ENCODE results near the gene SEC16A. TPM values are rescaled to one million over a fixed set of nuclear protein-coding genes. Genes with fewer than 3 reads are reported as not detected.

SEC16A gene
- total and polyA plus RNA-seq, 11 donors, result 20.9 to 53.3 (median 29.9) TPM

DNA sequence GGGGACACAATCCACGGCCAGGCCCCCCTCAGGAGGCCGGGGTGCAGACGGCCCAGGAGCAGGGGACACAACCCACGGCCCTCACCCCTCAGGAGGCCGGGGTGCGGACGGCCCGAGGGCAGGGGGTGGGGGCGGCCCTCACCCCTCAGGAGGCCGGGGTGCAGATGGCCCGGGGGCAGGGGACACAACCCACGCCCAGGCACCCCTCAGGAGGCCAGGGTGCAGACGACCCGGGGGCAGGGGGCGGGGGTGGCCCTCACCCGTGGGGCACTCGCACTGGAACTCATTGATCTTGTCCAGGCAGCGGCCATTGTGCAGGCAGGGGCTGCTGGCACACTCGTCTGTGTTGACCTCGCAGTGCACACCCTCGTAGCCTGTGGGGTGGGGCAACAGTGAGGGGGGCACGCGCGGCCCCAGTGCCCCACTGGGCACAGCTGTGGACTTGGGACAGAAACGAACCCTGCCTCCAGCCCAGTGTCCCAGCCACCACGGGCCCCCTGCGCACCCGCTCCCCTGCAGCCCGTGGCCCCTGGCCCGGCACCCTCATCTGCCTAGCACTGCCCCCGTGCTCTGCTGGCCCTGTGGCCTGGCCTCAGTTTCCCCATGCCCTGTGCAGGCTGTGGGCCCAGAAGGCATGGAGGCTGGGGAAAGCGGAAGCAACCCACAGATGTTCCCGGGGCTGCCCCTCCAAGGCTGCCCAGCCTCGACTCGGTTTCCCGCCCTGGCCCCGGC, 34.3 kb upstream of the SEC16A start:
- intact Hi-C loops (cut with DNase I), result no loop called here

DNA sequence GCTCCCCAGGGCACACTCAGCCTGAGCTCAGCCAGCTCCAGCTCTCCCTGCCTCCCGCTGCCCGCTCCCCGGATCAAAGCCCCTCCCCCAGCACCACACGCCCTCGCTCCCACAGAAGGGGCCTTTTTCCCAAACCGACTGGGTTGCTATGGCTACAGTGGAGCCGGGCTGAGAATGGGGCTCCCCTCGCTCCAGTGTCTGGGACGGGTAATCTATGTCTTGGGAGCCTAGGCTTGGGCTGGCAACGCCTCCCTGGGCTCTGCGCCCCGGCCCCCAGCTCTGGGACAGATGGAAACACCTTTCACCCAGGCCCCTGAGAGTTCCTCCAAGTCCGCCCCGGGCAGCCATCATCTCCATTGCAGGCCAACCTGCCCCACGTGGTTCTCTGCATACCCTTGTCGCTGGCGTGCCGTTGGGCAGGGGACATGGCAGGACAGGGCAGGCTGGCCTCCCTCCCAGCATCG, 33.4 kb upstream of the SEC16A start:
- intact Hi-C loops (cut with DNase I), result no loop called here
- H3K9me3 ChIP-seq, result no peaks in the 10 kb centered on the region
- WGBS, 4 donors, result 79 to 87% (median 85%) methylated on average over 9 to 19 of the region's 19 CpGs
- peaks cover 0 to 96% (median 78%) of the 10 kb centered on the region in 9 donors for H3K36me3 ChIP-seq
- no peak for DNase-seq
- H3K27me3 ChIP-seq, result no peaks in the 10 kb centered on the region
- H3K4me1 ChIP-seq, result peaks cover 4 to 23% (median 16%) of the 10 kb centered on the region in 12 donors
- no peak for ATAC-seq
- H3K4me3 ChIP-seq, result no peak overlapping the region
- TF ChIP-seq, protein P1, sequence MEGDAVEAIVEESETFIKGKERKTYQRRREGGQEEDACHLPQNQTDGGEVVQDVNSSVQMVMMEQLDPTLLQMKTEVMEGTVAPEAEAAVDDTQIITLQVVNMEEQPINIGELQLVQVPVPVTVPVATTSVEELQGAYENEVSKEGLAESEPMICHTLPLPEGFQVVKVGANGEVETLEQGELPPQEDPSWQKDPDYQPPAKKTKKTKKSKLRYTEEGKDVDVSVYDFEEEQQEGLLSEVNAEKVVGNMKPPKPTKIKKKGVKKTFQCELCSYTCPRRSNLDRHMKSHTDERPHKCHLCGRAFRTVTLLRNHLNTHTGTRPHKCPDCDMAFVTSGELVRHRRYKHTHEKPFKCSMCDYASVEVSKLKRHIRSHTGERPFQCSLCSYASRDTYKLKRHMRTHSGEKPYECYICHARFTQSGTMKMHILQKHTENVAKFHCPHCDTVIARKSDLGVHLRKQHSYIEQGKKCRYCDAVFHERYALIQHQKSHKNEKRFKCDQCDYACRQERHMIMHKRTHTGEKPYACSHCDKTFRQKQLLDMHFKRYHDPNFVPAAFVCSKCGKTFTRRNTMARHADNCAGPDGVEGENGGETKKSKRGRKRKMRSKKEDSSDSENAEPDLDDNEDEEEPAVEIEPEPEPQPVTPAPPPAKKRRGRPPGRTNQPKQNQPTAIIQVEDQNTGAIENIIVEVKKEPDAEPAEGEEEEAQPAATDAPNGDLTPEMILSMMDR (IDR thresholded peaks at IDR 0.05), result no peak
- TF ChIP-seq POLR2A (IDR thresholded peaks at IDR 0.05), result no peak
- H3K27ac ChIP-seq, result peak overlapping the region in 1 of 12 donors; percentile 2

More for the DNA sequence above, 34.3 kb upstream of the SEC16A start:
- Histone ChIP-seq H3K4me1 (peaks cover 0 to 21% (median 8%) of the 10 kb centered on the region in 12 donors), H3K9me3 (no peaks in the 10 kb centered on the region), H3K27me3 (no peaks in the 10 kb centered on the region), H3K36me3 (peaks cover 0 to 88% (median 76%) of the 10 kb centered on the region in 9 donors), H3K4me3 (no peak overlapping the region), H3K27ac (peak overlapping the region in 1 of 12 donors; percentile 2)
- DNase-seq (no peak), ATAC-seq (no peak)
- no peak for TF ChIP-seq POLR2A (IDR thresholded peaks at IDR 0.05)
- TF ChIP-seq, protein P1 (IDR thresholded peaks at IDR 0.05), result no peak
- WGBS, 4 donors, result 87 to 92% (median 90%) methylated on average over 12 to 37 of the region's 37 CpGs

DNA sequence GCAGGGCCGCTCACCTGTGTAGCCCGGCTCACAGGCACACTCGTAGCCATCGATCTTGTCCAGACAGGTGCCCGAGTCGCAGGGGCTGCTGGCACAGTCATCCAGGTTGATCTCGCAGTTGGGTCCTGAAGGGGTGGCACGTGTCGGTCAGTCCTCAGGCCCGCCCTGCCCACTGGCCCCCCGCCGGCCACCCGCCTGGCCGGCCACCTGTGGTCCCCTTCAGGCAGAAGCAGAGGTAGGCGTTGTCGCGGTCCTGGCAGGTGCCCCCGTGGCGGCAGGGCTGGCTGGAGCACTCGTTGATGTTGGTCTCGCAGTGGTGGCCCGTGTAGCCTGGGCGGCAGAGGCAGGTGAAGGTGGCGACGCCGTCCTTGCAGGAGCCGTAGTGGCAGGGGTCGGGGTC, 32.4 kb upstream of the SEC16A start:
- intact Hi-C loops (cut with DNase I), result no loop called here
- Histone ChIP-seq H3K9me3 (no peaks in the 10 kb centered on the region), H3K4me3 (no peak overlapping the region), H3K27me3 (no peaks in the 10 kb centered on the region), H3K36me3 (peaks cover 0 to 97% (median 83%) of the 10 kb centered on the region in 9 donors), H3K27ac (no peak overlapping the region), H3K4me1 (peaks cover 6 to 32% (median 23%) of the 10 kb centered on the region in 12 donors)
- ATAC-seq (no peak), DNase-seq (no peak)
- TF ChIP-seq, protein P1 (IDR thresholded peaks at IDR 0.05), result no peak
- TF ChIP-seq POLR2A (IDR thresholded peaks at IDR 0.05), result no peak
- 94 to 96% (median 94%) methylated on average over 18 to 28 of the region's 28 CpGs for WGBS, 4 donors

DNA sequence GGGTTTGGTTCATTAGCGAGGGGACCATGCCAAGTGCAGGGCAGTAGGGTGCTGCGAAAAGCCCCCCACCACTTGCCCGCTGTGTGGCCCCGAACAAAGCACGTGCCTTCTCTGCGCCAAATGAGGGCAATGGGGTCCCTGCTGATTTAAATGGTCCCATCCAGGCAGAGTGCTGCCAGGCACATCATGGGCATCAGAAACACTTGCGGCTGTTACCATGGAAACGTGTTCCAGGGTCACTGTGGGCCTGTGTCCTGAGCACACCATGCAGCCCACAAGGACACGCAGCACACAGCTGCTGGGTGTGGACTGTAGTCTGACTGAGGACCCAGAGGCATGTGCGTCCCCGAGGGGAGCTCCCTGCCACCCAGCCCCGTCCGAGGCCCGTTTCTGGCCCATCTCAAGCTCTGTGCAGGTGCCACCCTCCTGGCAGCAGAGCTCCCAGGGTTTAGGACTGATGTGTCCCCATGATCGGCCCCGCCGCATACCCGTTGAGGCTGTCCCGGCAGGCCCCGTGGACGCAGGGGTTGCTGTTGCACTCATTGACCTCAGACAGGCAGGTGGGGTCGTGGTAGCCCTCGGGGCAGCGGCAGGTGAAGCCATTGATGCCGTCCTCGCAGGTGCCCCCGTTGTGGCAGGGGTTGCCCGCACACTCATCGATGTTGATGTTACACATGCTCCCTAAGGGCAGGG, 31.3 kb upstream of the SEC16A start:
- peaks cover 6 to 43% (median 30%) of the 10 kb centered on the region in 12 donors for H3K4me1 ChIP-seq
- WGBS, 4 donors, result 90 to 93% (median 91%) methylated on average over 7 to 29 of the region's 29 CpGs
- no peak for TF ChIP-seq POLR2A (IDR thresholded peaks at IDR 0.05)
- TF ChIP-seq, protein P1 (IDR thresholded peaks at IDR 0.05), result no peak
- ATAC-seq (no peak), DNase-seq (no peak)
- H3K4me3 ChIP-seq, result no peak overlapping the region
- H3K9me3 ChIP-seq, result no peaks in the 10 kb centered on the region
- intact Hi-C loops (cut with DNase I), result no loop called here
- H3K27ac ChIP-seq, result peak overlapping the region in 4 of 12 donors; percentile 32 to 99 (median 94)
- H3K27me3 ChIP-seq, result no peaks in the 10 kb centered on the region
- peaks cover 0 to 98% (median 87%) of the 10 kb centered on the region in 9 donors for H3K36me3 ChIP-seq
